GM18867 (cell line): ENCODE results near the gene AGGF1.
"Not testable (repeated sequence)": the region's sequence is repeated elsewhere in the genome, so short reads cannot be mapped to it uniquely, and the experiment has no call there.

Source experiments
- ATAC-seq: cut with Tn5 transposase; IDR thresholded peaks from one replicate; pipeline ENCODE4 v1.9.1; 2021; ENCODE audit warnings: mild to moderate bottlenecking, moderate library complexity; ENCODE audit not compliant: unreplicated experiment

AGGF1 gene

GRCh38 chr5:77086689-77087483 lies 56.7 kb downstream of the AGGF1 start, which contains the start of gene ZBED3:
Gene ZBED3 (minus strand): TSS chr5:77087285. CDS start chr5:77077878, 9,407 bp downstream.
- peak; percentile 75 for ATAC-seq

GRCh38 chr5:77087484-77088261 lies 57.5 kb downstream of the AGGF1 start:
- ATAC-seq = no peak

GRCh38 chr5:77095189-77095588 lies 65.0 kb downstream of the AGGF1 start:
- ATAC-seq = no peak

GRCh38 chr5:77101298-77101697 lies 71.1 kb downstream of the AGGF1 start:
- ATAC-seq = no peak

GRCh38 chr5:77102549-77102948 lies 72.3 kb downstream of the AGGF1 start:
- ATAC-seq = no peak

- no peak for ATAC-seq
Measured at GRCh38 chr5:77103457-77103856, 73.3 kb downstream of the AGGF1 start.

GRCh38 chr5:77104813-77105212 lies 74.6 kb downstream of the AGGF1 start:
- ATAC-seq = no peak

- ATAC-seq = not testable (repeated sequence)
Measured at GRCh38 chr5:77107035-77107434, 76.8 kb downstream of the AGGF1 start.
